ENCODE data around the gene CHAF1B. TPM values are rescaled to one million over a fixed set of nuclear protein-coding genes. Genes with fewer than 3 reads are reported as not detected.

The CHAF1B gene
- polyA plus RNA-seq, 3 donors = 0.65 to 1.5 (median 0.79) TPM

GRCh38 chr21:36451506-36451905 lies 66.3 kb downstream of the CHAF1B start:
- 88 to 96% (median 90%) methylated on average over 8 of the region's 8 CpGs for WGBS, 3 donors
- H3K27ac ChIP-seq (ENCODE audit: low read depth, low read length) = no peak overlapping the region

- H3K27ac ChIP-seq (ENCODE audit: low read depth, low read length) = no peak overlapping the region
- 51 to 82% (median 72%) methylated on average over 6 of the region's 6 CpGs for WGBS, 3 donors
Measured at GRCh38 chr21:36452281-36452825, 67.2 kb downstream of the CHAF1B start.

- H3K27ac ChIP-seq (ENCODE audit: low read depth, low read length) = no peak overlapping the region
- WGBS, 3 donors = 19 to 46% (median 20%) methylated on average over 4 of the region's 4 CpGs
Measured at GRCh38 chr21:36454093-36454531, 68.9 kb downstream of the CHAF1B start.

- 53 to 65% (median 55%) methylated on average over 4 of the region's 4 CpGs for WGBS, 3 donors
- H3K27ac ChIP-seq (ENCODE audit: low read depth, low read length) = no peak overlapping the region
Measured at GRCh38 chr21:36454706-36455105, 69.5 kb downstream of the CHAF1B start.

- 44 to 57% (median 55%) methylated on average over 7 of the region's 7 CpGs for WGBS, 3 donors
- no peak overlapping the region for H3K27ac ChIP-seq (ENCODE audit: low read depth, low read length)
Measured at GRCh38 chr21:36456729-36457414, 71.7 kb downstream of the CHAF1B start.

- WGBS, 3 donors = 95 to 96% (median 95%) methylated on average over 6 of the region's 6 CpGs
- no peak overlapping the region for H3K27ac ChIP-seq (ENCODE audit: low read depth, low read length)
Measured at GRCh38 chr21:36459098-36459497, 73.9 kb downstream of the CHAF1B start.

- WGBS, 3 donors = 85 to 89% (median 88%) methylated on average over 16 of the region's 16 CpGs
Measured at GRCh38 chr21:36460866-36461265, 75.7 kb downstream of the CHAF1B start.

GRCh38 chr21:36461277-36461917 lies 76.2 kb downstream of the CHAF1B start:
- H3K27ac ChIP-seq (ENCODE audit: low read depth, low read length) = no peak overlapping the region
- 88 to 91% (median 88%) methylated on average over 33 to 34 of the region's 34 CpGs for WGBS, 3 donors

More at GRCh38 chr21:36460866-36461265, 75.7 kb downstream of the CHAF1B start:
- no peak overlapping the region for H3K27ac ChIP-seq (ENCODE audit: low read depth, low read length)

- WGBS, 3 donors = 33 to 68% (median 56%) methylated on average over 14 of the region's 14 CpGs
- no peak overlapping the region for H3K27ac ChIP-seq (ENCODE audit: low read depth, low read length)
Measured at GRCh38 chr21:36461918-36462486, 76.8 kb downstream of the CHAF1B start.

GRCh38 chr21:36463204-36463603 lies 78.0 kb downstream of the CHAF1B start:
- H3K27ac ChIP-seq (ENCODE audit: low read depth, low read length) = no peak overlapping the region
- 86 to 91% (median 89%) methylated on average over 10 of the region's 10 CpGs for WGBS, 3 donors

- no peak overlapping the region for H3K27ac ChIP-seq (ENCODE audit: low read depth, low read length)
- whole genome bisulfite sequencing, 3 donors = 43 to 68% (median 53%) methylated on average over 10 of the region's 10 CpGs
Measured at GRCh38 chr21:36463991-36464390, 78.8 kb downstream of the CHAF1B start.

- H3K27ac ChIP-seq (ENCODE audit: low read depth, low read length) = no peak overlapping the region
- WGBS, 3 donors = 76 to 87% (median 80%) methylated on average over 3 of the region's 3 CpGs
Measured at GRCh38 chr21:36464590-36464989, 79.4 kb downstream of the CHAF1B start.

GRCh38 chr21:36465478-36465877 lies 80.3 kb downstream of the CHAF1B start:
- no peak overlapping the region for H3K27ac ChIP-seq (ENCODE audit: low read depth, low read length)
- 36 to 59% (median 50%) methylated on average over 8 of the region's 8 CpGs for WGBS, 3 donors

- 66 to 81% (median 69%) methylated on average over 8 of the region's 8 CpGs for WGBS, 3 donors
Measured at GRCh38 chr21:36466061-36466511, 80.9 kb downstream of the CHAF1B start.

More at GRCh38 chr21:36466061-36466511, 80.9 kb downstream of the CHAF1B start:
- no peak overlapping the region for H3K27ac ChIP-seq (ENCODE audit: low read depth, low read length)

Other genes with a start within 250 kb of the CHAF1B start
- gene DOP1B, start 228.6 kb upstream of the CHAF1B start, polyA plus RNA-seq = 1 to 10 TPM; 1.7 to 4.4 (median 2.0) TPM
- gene MORC3, start 65.2 kb upstream of the CHAF1B start, polyA plus RNA-seq = 10 to 100 TPM in 2 of 3 donors, 1 to 10 TPM in 1; 6.1 to 13.5 (median 10.1) TPM
- gene CLDN14, start 94.7 kb downstream of the CHAF1B start, polyA plus RNA-seq = under 1 TPM in 2 of 3 donors, not detected in 1; 0.22 to 0.59 TPM